ENCODE data around the gene SLC41A1. TPM values are rescaled to one million over a fixed set of nuclear protein-coding genes. Genes with fewer than 3 reads are reported as not detected.

The SLC41A1 gene
- total RNA-seq, 2 donors from 2014 or later: 4.8 to 8.1 TPM

DNA sequence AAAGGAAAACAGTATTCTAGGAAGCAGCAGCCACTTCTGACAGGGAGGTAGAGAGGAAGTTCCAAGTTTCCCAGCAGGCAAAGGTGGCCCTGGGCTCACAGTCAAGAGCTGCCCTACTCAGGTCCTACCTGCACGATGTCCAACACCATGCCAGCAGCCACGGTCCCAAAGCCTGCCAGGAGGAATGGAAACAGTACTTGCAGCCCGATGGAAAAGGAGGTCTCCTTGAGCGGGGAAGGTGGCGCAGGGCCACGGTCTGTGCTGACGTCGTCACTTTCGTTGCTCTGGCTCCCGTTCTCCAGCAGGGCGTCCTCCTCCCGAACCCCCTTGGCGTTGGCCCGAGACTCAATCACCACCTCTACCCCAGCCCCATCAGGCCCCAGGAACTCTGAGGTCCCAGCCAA is 3.1 kb downstream of the SLC41A1 start:
- DNase-seq: no peak
- H3K9ac ChIP-seq (ENCODE audit: low read depth in 2 of 2, low read length in 2 of 2): no peak overlapping the region
- no peaks in the 10 kb centered on the region for H3K9me3 ChIP-seq
- intact Hi-C loops (cut with DNase I): no loop called here
- no peaks in the 10 kb centered on the region for H3K36me3 ChIP-seq
- no peak overlapping the region for H3K27ac ChIP-seq
- H3K4me3 ChIP-seq: no peak overlapping the region
- H3K4me1 ChIP-seq: no peaks in the 10 kb centered on the region
- TF ChIP-seq CTCF (IDR thresholded peaks at IDR 0.05): no peak
- no peaks in the 10 kb centered on the region for H3K27me3 ChIP-seq

- intact Hi-C loops (cut with DNase I): no loop called here
- Histone ChIP-seq H3K27me3 (no peaks in the 10 kb centered on the region), H3K36me3 (no peaks in the 10 kb centered on the region), H3K4me3 (no peak overlapping the region), H3K27ac (no peak overlapping the region), H3K9ac (ENCODE audit: low read depth in 2 of 2, low read length in 2 of 2) (no peak overlapping the region), H3K9me3 (no peaks in the 10 kb centered on the region), H3K4me1 (no peaks in the 10 kb centered on the region)
- no peak for DNase-seq
- TF ChIP-seq CTCF (IDR thresholded peaks at IDR 0.05): no peak
Measured at GRCh38 chr1:205809469-205809868, 3.5 kb downstream of the SLC41A1 start.

DNA sequence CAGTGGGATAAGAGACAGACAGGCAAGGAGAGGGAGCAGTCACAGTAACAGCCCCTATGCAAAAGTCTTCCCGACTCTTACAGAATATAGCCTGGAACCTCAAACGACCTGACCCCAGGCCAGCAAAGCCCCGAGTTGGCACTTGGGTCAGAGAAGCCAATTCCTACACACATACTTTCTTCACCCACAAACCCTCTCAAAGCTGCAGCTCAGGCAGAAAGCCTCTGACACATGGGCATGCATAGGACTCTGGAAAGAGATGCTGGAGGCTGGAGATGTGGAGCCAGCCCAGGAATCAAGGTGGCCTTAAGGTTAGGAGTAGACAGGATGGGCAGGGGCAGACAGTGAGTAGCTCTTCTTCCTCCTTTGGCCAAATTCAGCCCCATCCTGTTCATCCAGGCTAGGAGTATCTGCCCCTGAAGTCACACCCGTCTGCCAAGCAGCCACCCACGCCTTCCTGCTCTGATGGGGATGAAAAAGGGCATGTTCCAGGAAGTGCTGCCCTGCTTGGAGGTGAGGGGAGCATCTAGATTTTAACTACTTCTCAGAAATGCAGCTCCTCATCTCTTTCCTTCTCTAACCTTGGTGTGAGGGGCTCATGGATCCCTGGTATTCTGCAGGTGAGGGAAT is 7.8 kb downstream of the SLC41A1 start:
- Histone ChIP-seq H3K27me3 (no peaks in the 10 kb centered on the region), H3K36me3 (no peaks in the 10 kb centered on the region), H3K4me3 (no peak overlapping the region), H3K27ac (no peak overlapping the region), H3K4me1 (no peaks in the 10 kb centered on the region), H3K9ac (ENCODE audit: low read depth in 2 of 2, low read length in 2 of 2) (no peak overlapping the region), H3K9me3 (no peaks in the 10 kb centered on the region)
- TF ChIP-seq CTCF (IDR thresholded peaks at IDR 0.05): no peak
- no peak for DNase-seq
- intact Hi-C loops (cut with DNase I): no loop called here

DNA sequence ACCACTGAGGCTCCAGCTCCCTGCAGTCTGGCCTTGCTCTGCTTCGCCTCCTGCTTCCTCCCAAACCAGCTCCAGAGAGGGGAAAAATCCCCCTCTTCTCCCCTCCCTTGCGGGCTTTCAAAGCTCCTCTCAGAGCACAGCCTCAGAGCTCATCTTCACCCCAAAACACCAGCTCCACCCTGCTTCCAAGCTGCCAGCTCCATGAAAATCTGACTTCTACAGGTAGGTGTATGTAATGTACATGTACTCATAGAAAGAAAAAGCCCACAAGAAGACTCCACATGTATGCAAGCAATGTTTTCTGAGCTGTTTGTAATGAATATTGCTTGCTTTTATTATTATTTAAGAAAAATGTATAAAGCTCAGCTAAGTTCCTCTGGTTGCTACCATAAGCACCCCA is 8.4 kb downstream of the SLC41A1 start:
- Histone ChIP-seq H3K27ac (no peak overlapping the region), H3K4me3 (no peak overlapping the region), H3K9me3 (no peaks in the 10 kb centered on the region), H3K27me3 (no peaks in the 10 kb centered on the region), H3K9ac (ENCODE audit: low read depth in 2 of 2, low read length in 2 of 2) (no peak overlapping the region), H3K4me1 (no peaks in the 10 kb centered on the region), H3K36me3 (no peaks in the 10 kb centered on the region)
- TF ChIP-seq CTCF (IDR thresholded peaks at IDR 0.05): no peak
- intact Hi-C loops (cut with DNase I): no loop called here
- DNase-seq: no peak

DNA sequence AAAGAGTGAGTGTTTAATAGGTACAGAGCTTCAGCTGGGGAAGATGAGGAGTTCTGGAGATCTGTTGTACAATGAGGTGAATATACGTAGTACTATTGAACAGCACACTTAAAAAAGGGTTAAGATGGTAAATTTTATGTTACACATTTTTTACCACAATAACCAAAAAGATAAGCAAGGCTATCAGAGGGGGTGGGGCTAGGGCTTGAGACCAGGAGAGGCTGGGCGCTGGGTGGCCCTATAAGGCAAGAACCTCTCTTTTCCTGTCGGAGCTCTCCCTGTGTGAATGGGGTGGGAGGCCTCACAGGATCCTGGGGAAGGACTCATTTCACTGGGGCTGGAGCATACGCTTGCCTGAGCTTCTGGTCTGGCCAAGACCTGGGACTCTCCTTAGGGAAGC is 9.0 kb downstream of the SLC41A1 start:
- Histone ChIP-seq H3K4me1 (no peaks in the 10 kb centered on the region), H3K9me3 (no peaks in the 10 kb centered on the region), H3K27ac (no peak overlapping the region), H3K4me3 (no peak overlapping the region), H3K27me3 (no peaks in the 10 kb centered on the region), H3K36me3 (no peaks in the 10 kb centered on the region), H3K9ac (ENCODE audit: low read depth in 2 of 2, low read length in 2 of 2) (no peak overlapping the region)
- TF ChIP-seq CTCF (IDR thresholded peaks at IDR 0.05): no peak
- intact Hi-C loops (cut with DNase I): no loop called here
- no peak for DNase-seq

All from colonic mucosa (tissue), 4 donors.